Measurements from ENCODE around the gene LRRC18.

Gene LRRC18

DNA sequence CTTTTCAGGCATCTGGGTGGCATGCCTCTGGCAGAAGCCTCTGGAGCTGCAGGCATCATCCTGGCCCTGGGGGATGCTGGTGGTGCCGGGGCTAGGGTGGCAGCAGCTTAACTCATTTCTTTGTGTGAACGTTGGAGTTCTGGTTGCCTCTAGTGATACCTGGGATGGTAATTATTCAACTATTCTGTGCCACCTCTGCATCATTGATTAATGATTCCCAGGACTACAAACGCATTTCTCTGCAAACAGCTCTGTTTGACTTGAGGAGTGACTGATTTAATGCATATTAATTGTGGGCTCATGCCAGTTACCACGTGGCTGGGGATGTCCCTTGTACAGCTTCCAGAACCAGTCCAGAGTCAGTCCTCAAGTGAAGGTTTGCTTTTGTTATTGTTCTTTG is 55.9 kb downstream of the LRRC18 start:
- Histone ChIP-seq H3K23ac (ENCODE audit: low read length in 2 of 2) (no peak overlapping the region), H3K14ac (ENCODE audit: low read length in 2 of 2) (no peak overlapping the region), H2BK12ac (ENCODE audit: low read length in 2 of 2) (no peak overlapping the region), H2AFZ (ENCODE audit: low read depth, low read length) (no peak overlapping the region), H3K4me3 (ENCODE audit: insufficient read depth in 1 of 2, low read depth in 1 of 2, low read length in 2 of 2) (no peak overlapping the region), H3K36me3 (ENCODE audit: control insufficient read depth in 1 of 2, insufficient read depth in 2 of 2, low read depth in 1 of 2, low read length in 2 of 2) (no peaks in the 10 kb centered on the region), H3K4ac (ENCODE audit: low read depth in 1 of 2, low read length in 2 of 2) (no peak overlapping the region), H3K79me1 (replicated peaks; ENCODE audit: low read length, poor library complexity, severe bottlenecking) (no peaks in the 10 kb centered on the region), H4K91ac (ENCODE audit: low read length) (no peak overlapping the region), H3K18ac (ENCODE audit: low read depth in 1 of 2, low read length in 2 of 2) (no peak overlapping the region), H2BK15ac (ENCODE audit: low read depth, poor library complexity, severe bottlenecking) (no peak overlapping the region), H4K8ac (ENCODE audit: low read length) (no peak overlapping the region), H3K9ac (ENCODE audit: low read length) (no peak overlapping the region), H3K4me1 (ENCODE audit: control insufficient read depth, insufficient read depth, low read depth, low read length) (peaks cover 5% of the 10 kb centered on the region), H3K27me3 (ENCODE audit: control insufficient read depth in 1 of 2, insufficient read depth in 1 of 2, low read length in 2 of 2) (peaks cover 4 to 57% of the 10 kb centered on the region in 2 experiments), H3K4me2 (ENCODE audit: low read length, poor library complexity, severe bottlenecking) (no peak overlapping the region), H3K27ac (ENCODE audit: low read length, poor library complexity, severe bottlenecking) (no peak overlapping the region), H3K9me3 (ENCODE audit: control insufficient read depth, low read length) (no peaks in the 10 kb centered on the region), H2BK120ac (ENCODE audit: low read depth, low read length) (no peak overlapping the region), H2AK5ac (ENCODE audit: low read length, severe bottlenecking) (no peak overlapping the region), H2BK5ac (ENCODE audit: low read depth, low read length, poor library complexity, severe bottlenecking) (no peak overlapping the region)
- DNase-seq: no peak
- 74% methylated on average over 4 of the region's 4 CpGs for WGBS

DNA sequence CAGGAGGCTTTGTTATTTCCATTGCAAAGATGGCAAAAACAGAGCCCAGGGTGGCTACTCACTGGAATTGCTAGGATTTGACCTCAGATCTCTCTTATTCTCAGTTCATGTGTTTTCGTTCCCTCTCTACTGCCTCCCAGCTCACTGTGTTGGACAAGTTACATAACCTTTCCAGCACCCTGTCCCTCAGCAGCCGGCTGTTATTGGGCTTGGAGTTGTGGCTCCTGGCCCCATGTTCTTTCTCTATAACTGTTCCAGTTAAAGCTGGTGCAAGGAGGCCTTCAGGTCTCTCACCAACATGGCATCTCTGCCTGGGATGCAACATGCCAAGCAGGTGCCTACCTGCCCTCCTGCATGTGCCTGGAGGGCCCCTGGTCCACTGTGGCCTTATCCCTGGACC is 56.8 kb downstream of the LRRC18 start:
- H3K4me2 ChIP-seq (ENCODE audit: low read length, poor library complexity, severe bottlenecking): no peak overlapping the region
- H3K36me3 ChIP-seq (ENCODE audit: control insufficient read depth in 1 of 2, insufficient read depth in 2 of 2, low read depth in 1 of 2, low read length in 2 of 2): no peaks in the 10 kb centered on the region
- H2BK5ac ChIP-seq (ENCODE audit: low read depth, low read length, poor library complexity, severe bottlenecking): no peak overlapping the region
- H2AK5ac ChIP-seq (ENCODE audit: low read length, severe bottlenecking): no peak overlapping the region
- H3K27me3 ChIP-seq (ENCODE audit: control insufficient read depth in 1 of 2, insufficient read depth in 1 of 2, low read length in 2 of 2): peaks cover 4 to 53% of the 10 kb centered on the region in 2 experiments
- H2BK15ac ChIP-seq (ENCODE audit: low read depth, poor library complexity, severe bottlenecking): no peak overlapping the region
- H3K14ac ChIP-seq (ENCODE audit: low read length in 2 of 2): no peak overlapping the region
- no peak overlapping the region for H3K18ac ChIP-seq (ENCODE audit: low read depth in 1 of 2, low read length in 2 of 2)
- H3K23ac ChIP-seq (ENCODE audit: low read length in 2 of 2): no peak overlapping the region
- DNase-seq: no peak
- no peaks in the 10 kb centered on the region for H3K9me3 ChIP-seq (ENCODE audit: control insufficient read depth, low read length)
- no peak overlapping the region for H4K91ac ChIP-seq (ENCODE audit: low read length)
- no peaks in the 10 kb centered on the region for H3K79me1 ChIP-seq (replicated peaks; ENCODE audit: low read length, poor library complexity, severe bottlenecking)
- no peak overlapping the region for H2BK12ac ChIP-seq (ENCODE audit: low read length in 2 of 2)
- no peak overlapping the region for H3K4me3 ChIP-seq (ENCODE audit: insufficient read depth in 1 of 2, low read depth in 1 of 2, low read length in 2 of 2)
- H3K27ac ChIP-seq (ENCODE audit: low read length, poor library complexity, severe bottlenecking): no peak overlapping the region
- no peak overlapping the region for H4K8ac ChIP-seq (ENCODE audit: low read length)
- no peak overlapping the region for H3K4ac ChIP-seq (ENCODE audit: low read depth in 1 of 2, low read length in 2 of 2)
- no peak overlapping the region for H2BK120ac ChIP-seq (ENCODE audit: low read depth, low read length)
- no peak overlapping the region for H3K9ac ChIP-seq (ENCODE audit: low read length)
- H3K4me1 ChIP-seq (ENCODE audit: control insufficient read depth, insufficient read depth, low read depth, low read length): peaks cover 5% of the 10 kb centered on the region
- no peak overlapping the region for H2AFZ ChIP-seq (ENCODE audit: low read depth, low read length)
- WGBS: 78% methylated on average over 2 of the region's 2 CpGs

DNA sequence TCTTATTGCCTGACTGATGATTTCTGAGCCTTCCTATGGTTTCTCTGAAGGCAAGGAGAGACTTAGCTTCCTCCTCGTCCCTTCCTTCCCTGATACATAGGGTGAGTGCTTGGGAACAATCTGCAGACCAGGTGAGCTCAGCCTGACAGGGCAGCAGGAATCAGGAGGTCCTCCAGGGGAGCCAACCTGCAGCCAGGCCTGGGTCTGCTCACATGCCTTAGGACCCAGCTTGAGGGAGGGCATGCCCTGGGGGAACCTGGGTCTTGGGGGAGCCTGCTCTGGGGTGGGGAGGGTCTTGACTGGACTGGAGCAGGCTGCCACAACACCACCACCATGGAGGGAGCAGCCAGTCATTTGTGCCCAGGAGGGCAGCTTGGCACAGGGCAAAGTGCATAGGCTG is 57.7 kb downstream of the LRRC18 start:
- Histone ChIP-seq H3K36me3 (ENCODE audit: control insufficient read depth in 1 of 2, insufficient read depth in 2 of 2, low read depth in 1 of 2, low read length in 2 of 2) (no peaks in the 10 kb centered on the region), H3K27ac (ENCODE audit: low read length, poor library complexity, severe bottlenecking) (no peak overlapping the region), H3K14ac (ENCODE audit: low read length in 2 of 2) (no peak overlapping the region), H2BK15ac (ENCODE audit: low read depth, poor library complexity, severe bottlenecking) (no peak overlapping the region), H2AFZ (ENCODE audit: low read depth, low read length) (no peak overlapping the region), H4K8ac (ENCODE audit: low read length) (no peak overlapping the region), H3K4me3 (ENCODE audit: insufficient read depth in 1 of 2, low read depth in 1 of 2, low read length in 2 of 2) (no peak overlapping the region), H3K4me1 (ENCODE audit: control insufficient read depth, insufficient read depth, low read depth, low read length) (peaks cover 5% of the 10 kb centered on the region), H2BK120ac (ENCODE audit: low read depth, low read length) (no peak overlapping the region), H3K4me2 (ENCODE audit: low read length, poor library complexity, severe bottlenecking) (no peak overlapping the region), H3K9ac (ENCODE audit: low read length) (no peak overlapping the region), H4K91ac (ENCODE audit: low read length) (no peak overlapping the region), H3K9me3 (ENCODE audit: control insufficient read depth, low read length) (no peaks in the 10 kb centered on the region), H3K27me3 (ENCODE audit: control insufficient read depth in 1 of 2, insufficient read depth in 1 of 2, low read length in 2 of 2) (peaks cover 4 to 50% of the 10 kb centered on the region in 2 experiments), H3K4ac (ENCODE audit: low read depth in 1 of 2, low read length in 2 of 2) (no peak overlapping the region), H3K79me1 (replicated peaks; ENCODE audit: low read length, poor library complexity, severe bottlenecking) (no peaks in the 10 kb centered on the region), H2BK5ac (ENCODE audit: low read depth, low read length, poor library complexity, severe bottlenecking) (no peak overlapping the region), H2BK12ac (ENCODE audit: low read length in 2 of 2) (no peak overlapping the region), H2AK5ac (ENCODE audit: low read length, severe bottlenecking) (no peak overlapping the region), H3K23ac (ENCODE audit: low read length in 2 of 2) (no peak overlapping the region), H3K18ac (ENCODE audit: low read depth in 1 of 2, low read length in 2 of 2) (no peak overlapping the region)
- 80% methylated on average over 1 of the region's 1 CpG for WGBS
- no peak for DNase-seq

DNA sequence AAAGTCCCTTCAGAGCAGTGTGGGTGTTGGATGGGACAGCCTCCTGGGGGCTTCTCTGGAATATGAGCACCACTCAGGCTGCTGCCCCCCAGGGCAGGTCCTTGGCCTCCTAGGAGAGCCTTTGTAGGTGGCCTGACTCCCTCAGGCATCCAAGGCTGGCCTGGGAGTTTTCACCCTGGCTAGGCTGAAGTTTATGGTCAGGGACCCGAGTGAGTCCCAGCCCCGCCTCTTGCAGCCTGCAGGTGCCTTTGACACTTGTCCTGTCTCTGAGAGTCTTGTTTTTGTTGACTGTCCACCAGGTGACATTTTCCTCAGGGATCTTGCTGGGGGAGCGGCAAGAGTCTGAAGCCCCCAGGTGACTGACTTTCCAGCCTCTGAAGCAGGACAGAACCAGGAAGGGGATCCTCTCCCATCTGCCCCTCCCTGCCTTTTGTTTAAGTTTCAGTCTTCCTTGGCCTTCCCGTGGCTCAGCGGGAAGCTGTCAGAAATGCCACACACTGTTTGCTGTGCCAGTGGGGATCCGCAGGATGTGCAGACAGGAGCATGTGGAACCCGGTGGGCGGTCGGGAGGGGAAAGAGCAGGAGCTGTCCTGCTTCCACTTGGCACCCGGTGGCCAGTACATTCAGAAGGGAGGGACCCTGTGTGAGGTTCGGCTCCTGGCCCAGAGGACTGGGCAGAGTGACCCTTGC is 59.5 kb downstream of the LRRC18 start:
- no peak overlapping the region for H2BK5ac ChIP-seq (ENCODE audit: low read depth, low read length, poor library complexity, severe bottlenecking)
- H3K9ac ChIP-seq (ENCODE audit: low read length): no peak overlapping the region
- H3K23ac ChIP-seq (ENCODE audit: low read length in 2 of 2): no peak overlapping the region
- no peak overlapping the region for H3K27ac ChIP-seq (ENCODE audit: low read length, poor library complexity, severe bottlenecking)
- H3K18ac ChIP-seq (ENCODE audit: low read depth in 1 of 2, low read length in 2 of 2): no peak overlapping the region
- no peak overlapping the region for H3K14ac ChIP-seq (ENCODE audit: low read length in 2 of 2)
- H3K36me3 ChIP-seq (ENCODE audit: control insufficient read depth in 1 of 2, insufficient read depth in 2 of 2, low read depth in 1 of 2, low read length in 2 of 2): no peaks in the 10 kb centered on the region
- peaks cover 5% of the 10 kb centered on the region for H3K4me1 ChIP-seq (ENCODE audit: control insufficient read depth, insufficient read depth, low read depth, low read length)
- H2AFZ ChIP-seq (ENCODE audit: low read depth, low read length): no peak overlapping the region
- peaks cover 4 to 42% of the 10 kb centered on the region in 2 experiments for H3K27me3 ChIP-seq (ENCODE audit: control insufficient read depth in 1 of 2, insufficient read depth in 1 of 2, low read length in 2 of 2)
- no peaks in the 10 kb centered on the region for H3K9me3 ChIP-seq (ENCODE audit: control insufficient read depth, low read length)
- no peak overlapping the region for H2BK120ac ChIP-seq (ENCODE audit: low read depth, low read length)
- H2AK5ac ChIP-seq (ENCODE audit: low read length, severe bottlenecking): no peak overlapping the region
- H3K4me3 ChIP-seq (ENCODE audit: insufficient read depth in 1 of 2, low read depth in 1 of 2, low read length in 2 of 2): no peak overlapping the region
- no peak overlapping the region for H2BK12ac ChIP-seq (ENCODE audit: low read length in 2 of 2)
- no peak overlapping the region for H2BK15ac ChIP-seq (ENCODE audit: low read depth, poor library complexity, severe bottlenecking)
- 34% methylated on average over 11 of the region's 11 CpGs for WGBS
- H3K4ac ChIP-seq (ENCODE audit: low read depth in 1 of 2, low read length in 2 of 2): no peak overlapping the region
- DNase-seq: no peak
- H3K4me2 ChIP-seq (ENCODE audit: low read length, poor library complexity, severe bottlenecking): no peak overlapping the region
- no peak overlapping the region for H4K8ac ChIP-seq (ENCODE audit: low read length)
- no peaks in the 10 kb centered on the region for H3K79me1 ChIP-seq (replicated peaks; ENCODE audit: low read length, poor library complexity, severe bottlenecking)
- H4K91ac ChIP-seq (ENCODE audit: low read length): no peak overlapping the region
